ENCODE results near the gene OSBPL7. TPM values are rescaled to one million over a fixed set of nuclear protein-coding genes. Genes with fewer than 3 reads are reported as not detected.

OSBPL7 gene
- total and polyA plus RNA-seq, 2 of the 13 experiments (the other 11 are each of a cell fraction or from before 2014, with no cell fraction given) = 4.7 to 6.6 TPM

DNA sequence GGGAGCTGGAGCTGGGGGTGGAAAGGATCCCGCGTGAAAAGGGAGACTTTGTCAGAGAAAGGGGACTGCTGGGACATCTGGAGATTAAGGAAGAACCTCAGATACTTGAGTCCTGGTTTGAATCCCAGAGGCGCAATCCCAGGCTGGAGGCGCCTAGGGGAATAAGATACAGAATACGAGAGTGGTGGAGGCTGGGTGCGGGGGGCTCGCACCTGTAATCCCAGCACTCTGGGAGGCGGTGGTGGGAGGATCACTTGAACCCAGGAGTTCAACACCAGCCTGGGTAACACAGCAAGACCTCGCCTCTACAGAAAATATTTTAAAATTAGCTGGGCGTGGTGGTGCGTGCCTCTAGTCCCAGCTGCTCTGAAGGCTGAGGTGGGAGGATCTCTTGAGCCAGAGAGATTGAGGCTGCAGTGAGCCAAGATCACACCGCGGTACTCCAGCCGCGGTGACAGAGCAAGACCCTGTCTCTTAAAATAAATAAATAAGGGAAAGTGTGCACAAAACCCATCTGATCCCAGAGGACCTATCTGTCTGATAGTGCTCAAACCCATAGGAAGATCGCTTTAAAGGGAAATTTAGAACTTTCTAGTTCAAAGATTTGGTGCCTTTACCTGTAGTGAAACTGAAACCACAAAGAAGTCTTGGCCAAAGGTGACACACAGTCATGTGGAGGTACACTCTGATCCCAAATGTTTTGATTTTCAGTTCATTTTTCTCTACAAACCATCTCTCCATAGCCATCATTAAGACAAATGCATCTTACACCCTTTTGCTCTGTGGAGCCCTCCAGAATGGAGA lies 20.1 kb upstream of the OSBPL7 start (continued):
- TF ChIP-seq, protein P1, sequence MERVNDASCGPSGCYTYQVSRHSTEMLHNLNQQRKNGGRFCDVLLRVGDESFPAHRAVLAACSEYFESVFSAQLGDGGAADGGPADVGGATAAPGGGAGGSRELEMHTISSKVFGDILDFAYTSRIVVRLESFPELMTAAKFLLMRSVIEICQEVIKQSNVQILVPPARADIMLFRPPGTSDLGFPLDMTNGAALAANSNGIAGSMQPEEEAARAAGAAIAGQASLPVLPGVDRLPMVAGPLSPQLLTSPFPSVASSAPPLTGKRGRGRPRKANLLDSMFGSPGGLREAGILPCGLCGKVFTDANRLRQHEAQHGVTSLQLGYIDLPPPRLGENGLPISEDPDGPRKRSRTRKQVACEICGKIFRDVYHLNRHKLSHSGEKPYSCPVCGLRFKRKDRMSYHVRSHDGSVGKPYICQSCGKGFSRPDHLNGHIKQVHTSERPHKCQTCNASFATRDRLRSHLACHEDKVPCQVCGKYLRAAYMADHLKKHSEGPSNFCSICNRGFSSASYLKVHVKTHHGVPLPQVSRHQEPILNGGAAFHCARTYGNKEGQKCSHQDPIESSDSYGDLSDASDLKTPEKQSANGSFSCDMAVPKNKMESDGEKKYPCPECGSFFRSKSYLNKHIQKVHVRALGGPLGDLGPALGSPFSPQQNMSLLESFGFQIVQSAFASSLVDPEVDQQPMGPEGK (CRISPR knock-in tag; IDR thresholded peaks at IDR 0.05) = no peak
- TF ChIP-seq, protein P2, sequence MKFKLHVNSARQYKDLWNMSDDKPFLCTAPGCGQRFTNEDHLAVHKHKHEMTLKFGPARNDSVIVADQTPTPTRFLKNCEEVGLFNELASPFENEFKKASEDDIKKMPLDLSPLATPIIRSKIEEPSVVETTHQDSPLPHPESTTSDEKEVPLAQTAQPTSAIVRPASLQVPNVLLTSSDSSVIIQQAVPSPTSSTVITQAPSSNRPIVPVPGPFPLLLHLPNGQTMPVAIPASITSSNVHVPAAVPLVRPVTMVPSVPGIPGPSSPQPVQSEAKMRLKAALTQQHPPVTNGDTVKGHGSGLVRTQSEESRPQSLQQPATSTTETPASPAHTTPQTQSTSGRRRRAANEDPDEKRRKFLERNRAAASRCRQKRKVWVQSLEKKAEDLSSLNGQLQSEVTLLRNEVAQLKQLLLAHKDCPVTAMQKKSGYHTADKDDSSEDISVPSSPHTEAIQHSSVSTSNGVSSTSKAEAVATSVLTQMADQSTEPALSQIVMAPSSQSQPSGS (CRISPR knock-in tag; IDR thresholded peaks at IDR 0.05) = no peak
- TF ChIP-seq SRSF1 (optimal IDR thresholded peaks at IDR 0.05; ENCODE audit: low read depth, low read length) (no peak), JUN (CRISPR knock-in tag; IDR thresholded peaks at IDR 0.05) (no peak), ZNF746 (CRISPR knock-in tag; IDR thresholded peaks at IDR 0.05) (peak; percentile 12; the same call in 1 of the 2 replicates), CREB1 (IDR thresholded peaks at IDR 0.05) (no peak), CREB1 (CRISPR knock-in tag; IDR thresholded peaks at IDR 0.05) (no peak), ISX (CRISPR knock-in tag; conservative IDR thresholded peaks at IDR 0.05) (no peak), ZNF605 (CRISPR knock-in tag; IDR thresholded peaks at IDR 0.05) (0 out of 2 replicates have a peak, but pooled peaks have one; percentile 9), ZNF160 (CRISPR knock-in tag; IDR thresholded peaks at IDR 0.05) (no peak), SMYD3 (CRISPR knock-in tag; IDR thresholded peaks at IDR 0.05) (no peak), NFRKB (IDR thresholded peaks at IDR 0.05) (no peak), SALL2 (CRISPR knock-in tag; IDR thresholded peaks at IDR 0.05) (no peak), SOX5 (CRISPR knock-in tag; IDR thresholded peaks at IDR 0.05; ENCODE audit: borderline replicate concordance) (no peak; the same call in 1 of the 2 replicates), MATR3 (CRISPR knock-in tag; IDR thresholded peaks at IDR 0.05) (no peak), TARDBP (CRISPR knock-in tag; IDR thresholded peaks at IDR 0.05) (no peak)
- TF ChIP-seq, protein P3, sequence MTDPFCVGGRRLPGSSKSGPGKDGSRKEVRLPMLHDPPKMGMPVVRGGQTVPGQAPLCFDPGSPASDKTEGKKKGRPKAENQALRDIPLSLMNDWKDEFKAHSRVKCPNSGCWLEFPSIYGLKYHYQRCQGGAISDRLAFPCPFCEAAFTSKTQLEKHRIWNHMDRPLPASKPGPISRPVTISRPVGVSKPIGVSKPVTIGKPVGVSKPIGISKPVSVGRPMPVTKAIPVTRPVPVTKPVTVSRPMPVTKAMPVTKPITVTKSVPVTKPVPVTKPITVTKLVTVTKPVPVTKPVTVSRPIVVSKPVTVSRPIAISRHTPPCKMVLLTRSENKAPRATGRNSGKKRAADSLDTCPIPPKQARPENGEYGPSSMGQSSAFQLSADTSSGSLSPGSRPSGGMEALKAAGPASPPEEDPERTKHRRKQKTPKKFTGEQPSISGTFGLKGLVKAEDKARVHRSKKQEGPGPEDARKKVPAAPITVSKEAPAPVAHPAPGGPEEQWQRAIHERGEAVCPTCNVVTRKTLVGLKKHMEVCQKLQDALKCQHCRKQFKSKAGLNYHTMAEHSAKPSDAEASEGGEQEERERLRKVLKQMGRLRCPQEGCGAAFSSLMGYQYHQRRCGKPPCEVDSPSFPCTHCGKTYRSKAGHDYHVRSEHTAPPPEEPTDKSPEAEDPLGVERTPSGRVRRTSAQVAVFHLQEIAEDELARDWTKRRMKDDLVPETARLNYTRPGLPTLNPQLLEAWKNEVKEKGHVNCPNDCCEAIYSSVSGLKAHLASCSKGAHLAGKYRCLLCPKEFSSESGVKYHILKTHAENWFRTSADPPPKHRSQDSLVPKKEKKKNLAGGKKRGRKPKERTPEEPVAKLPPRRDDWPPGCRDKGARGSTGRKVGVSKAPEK (CRISPR knock-in tag; IDR thresholded peaks at IDR 0.05; ENCODE audit: borderline replicate concordance) = peak; percentile 4; the same call in 1 of the 2 replicates
- TF ChIP-seq, protein P4, sequence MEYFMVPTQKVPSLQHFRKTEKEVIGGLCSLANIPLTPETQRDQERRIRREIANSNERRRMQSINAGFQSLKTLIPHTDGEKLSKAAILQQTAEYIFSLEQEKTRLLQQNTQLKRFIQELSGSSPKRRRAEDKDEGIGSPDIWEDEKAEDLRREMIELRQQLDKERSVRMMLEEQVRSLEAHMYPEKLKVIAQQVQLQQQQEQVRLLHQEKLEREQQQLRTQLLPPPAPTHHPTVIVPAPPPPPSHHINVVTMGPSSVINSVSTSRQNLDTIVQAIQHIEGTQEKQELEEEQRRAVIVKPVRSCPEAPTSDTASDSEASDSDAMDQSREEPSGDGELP (IDR thresholded peaks at IDR 0.05; ENCODE audit: borderline replicate concordance, low read depth) = 0 out of 2 replicates have a peak, but pooled peaks have one; percentile 2
- TF ChIP-seq, protein P5, sequence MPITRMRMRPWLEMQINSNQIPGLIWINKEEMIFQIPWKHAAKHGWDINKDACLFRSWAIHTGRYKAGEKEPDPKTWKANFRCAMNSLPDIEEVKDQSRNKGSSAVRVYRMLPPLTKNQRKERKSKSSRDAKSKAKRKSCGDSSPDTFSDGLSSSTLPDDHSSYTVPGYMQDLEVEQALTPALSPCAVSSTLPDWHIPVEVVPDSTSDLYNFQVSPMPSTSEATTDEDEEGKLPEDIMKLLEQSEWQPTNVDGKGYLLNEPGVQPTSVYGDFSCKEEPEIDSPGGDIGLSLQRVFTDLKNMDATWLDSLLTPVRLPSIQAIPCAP (CRISPR knock-in tag; IDR thresholded peaks at IDR 0.05; ENCODE audit: low read depth) = no peak
- TF ChIP-seq, protein P6, sequence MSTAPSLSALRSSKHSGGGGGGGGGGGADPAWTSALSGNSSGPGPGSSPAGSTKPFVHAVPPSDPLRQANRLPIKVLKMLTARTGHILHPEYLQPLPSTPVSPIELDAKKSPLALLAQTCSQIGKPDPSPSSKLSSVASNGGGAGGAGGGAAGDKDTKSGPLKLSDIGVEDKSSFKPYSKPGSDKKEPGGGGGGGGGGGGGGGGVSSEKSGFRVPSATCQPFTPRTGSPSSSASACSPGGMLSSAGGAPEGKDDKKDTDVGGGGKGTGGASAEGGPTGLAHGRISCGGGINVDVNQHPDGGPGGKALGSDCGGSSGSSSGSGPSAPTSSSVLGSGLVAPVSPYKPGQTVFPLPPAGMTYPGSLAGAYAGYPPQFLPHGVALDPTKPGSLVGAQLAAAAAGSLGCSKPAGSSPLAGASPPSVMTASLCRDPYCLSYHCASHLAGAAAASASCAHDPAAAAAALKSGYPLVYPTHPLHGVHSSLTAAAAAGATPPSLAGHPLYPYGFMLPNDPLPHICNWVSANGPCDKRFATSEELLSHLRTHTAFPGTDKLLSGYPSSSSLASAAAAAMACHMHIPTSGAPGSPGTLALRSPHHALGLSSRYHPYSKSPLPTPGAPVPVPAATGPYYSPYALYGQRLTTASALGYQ (CRISPR knock-in tag; IDR thresholded peaks at IDR 0.05) = no peak

Data from HepG2 (cell line).